MM.1S (cell line): Measurements from ENCODE around the gene GUCA2B.

Experiments
- DNase-seq: peaks from one replicate; pipeline ENCODE4 v3.0.0-alpha.2; 2015
- H2AFZ ChIP-seq: fragments of 300-600 bp; sonication (generic); 2 replicates; pipeline ENCODE4 v1.6.0; 2016; ENCODE audit warnings: antibody characterized with exemption, low read length
- H3F3A ChIP-seq: fragments of 300-600 bp; sonication (generic); 2 replicates; pipeline ENCODE4 v1.6.1; 2016; ENCODE audit warnings: mild to moderate bottlenecking, antibody characterized with exemption, low read length, moderate library complexity, mixed read lengths; ENCODE audit not compliant: insufficient read depth
- H3K27ac ChIP-seq: fragments of 300-600 bp; sonication (generic); 2 replicates; pipeline ENCODE4 v1.5.1; 2016; ENCODE audit warnings: mild to moderate bottlenecking, low read length
- H3K27me3 ChIP-seq: fragments of 300-600 bp; sonication (generic); replicated peaks from 2 replicates; pipeline ENCODE4 v1.6.0; 2016; ENCODE audit warnings: low read length; ENCODE audit not compliant: insufficient read depth
- H3K36me3 ChIP-seq: fragments of 300-600 bp; sonication (generic); replicated peaks from 2 replicates; pipeline ENCODE4 v1.6.1; 2016; ENCODE audit warnings: mild to moderate bottlenecking, low read length, mixed read lengths; ENCODE audit not compliant: insufficient read depth
- H3K4me1 ChIP-seq: fragments of 300-600 bp; sonication (generic); 2 replicates; pipeline ENCODE4 v1.6.1; 2016; ENCODE audit warnings: low read length, mixed read lengths
- H3K4me2 ChIP-seq: fragments of 300-600 bp; sonication (generic); 2 replicates; pipeline ENCODE4 v1.6.0; 2016; ENCODE audit warnings: low read depth, low read length
- H3K4me3 ChIP-seq: fragments of 300-600 bp; sonication (generic); 2 replicates; pipeline ENCODE4 v1.5.1; 2016; ENCODE audit warnings: low read length, mixed read lengths
- H3K79me2 ChIP-seq: fragments of 300-600 bp; sonication (generic); 2 replicates; pipeline ENCODE4 v1.6.1; 2016; ENCODE audit warnings: mixed run types, low read length, mixed read lengths
- H3K9ac ChIP-seq: fragments of 300-600 bp; sonication (generic); 2 replicates; pipeline ENCODE4 v1.6.1; 2016; ENCODE audit warnings: low read length, mixed read lengths
- H3K9me2 ChIP-seq: fragments of 300-600 bp; sonication (generic); replicated peaks from 2 replicates; pipeline ENCODE4 v1.6.1; 2016; ENCODE audit warnings: mild to moderate bottlenecking, low read length, mixed read lengths; ENCODE audit not compliant: insufficient read depth
- H3K9me3 ChIP-seq: fragments of 300-600 bp; sonication (generic); replicated peaks from 2 replicates; pipeline ENCODE4 v1.6.1; 2016; ENCODE audit warnings: mild to moderate bottlenecking, low read length, mixed read lengths; ENCODE audit not compliant: insufficient read depth
- H4K20me1 ChIP-seq: fragments of 300-600 bp; sonication (generic); 2 replicates; pipeline ENCODE4 v1.6.1; 2016; ENCODE audit warnings: mild to moderate bottlenecking, low read length, moderate library complexity, mixed read lengths; ENCODE audit not compliant: insufficient read depth
- CTCF ChIP-seq: fragments of 300-600 bp; sonication (generic); IDR thresholded peaks from 2 replicates; pipeline ENCODE4 v1.5.1; 2016; ENCODE audit warnings: antibody characterized with exemption, low read length, mixed read lengths
- EZH2 ChIP-seq: fragments of 300-600 bp; sonication (generic); optimal IDR thresholded peaks from 2 replicates; pipeline ENCODE3; 2017; ENCODE audit warnings: low read depth, mild to moderate bottlenecking, antibody characterized with exemption, low read length, mixed read lengths
- EZH2phosphoT487 ChIP-seq: fragments of 300-600 bp; sonication (generic); IDR thresholded peaks from 2 replicates; pipeline ENCODE4 v1.6.1; 2018; ENCODE audit warnings: antibody characterized with exemption, low read length

GUCA2B gene

GRCh38 chr1:42167611-42168390 lies 14.6 kb downstream of the GUCA2B start:
- Histone ChIP-seq H3K4me1 (no peaks in the 10 kb centered on the region), H3K27ac (no peak overlapping the region), H3K4me2 (no peak overlapping the region), H4K20me1 (no peaks in the 10 kb centered on the region), H3F3A (no peaks in the 10 kb centered on the region), H3K36me3 (no peaks in the 10 kb centered on the region), H3K27me3 (no peaks in the 10 kb centered on the region), H3K9me2 (no peaks in the 10 kb centered on the region), H3K9ac (no peak overlapping the region), H3K4me3 (no peak overlapping the region), H3K9me3 (no peaks in the 10 kb centered on the region), H3K79me2 (no peaks in the 10 kb centered on the region), H2AFZ (no peak overlapping the region)
- DNase-seq = no peak
- no peak for TF ChIP-seq EZH2phosphoT487
- TF ChIP-seq EZH2 = no peak
- TF ChIP-seq CTCF = no peak

GRCh38 chr1:42168391-42168670 lies 15.1 kb downstream of the GUCA2B start:
- H4K20me1 ChIP-seq = no peaks in the 10 kb centered on the region
- no peak for TF ChIP-seq EZH2
- no peak for TF ChIP-seq EZH2phosphoT487
- no peak for TF ChIP-seq CTCF
- H3K36me3 ChIP-seq = no peaks in the 10 kb centered on the region
- no peaks in the 10 kb centered on the region for H3K4me1 ChIP-seq
- no peaks in the 10 kb centered on the region for H3K79me2 ChIP-seq
- no peak overlapping the region for H3K4me3 ChIP-seq
- no peak overlapping the region for H3K4me2 ChIP-seq
- H2AFZ ChIP-seq = no peak overlapping the region
- H3F3A ChIP-seq = no peaks in the 10 kb centered on the region
- H3K27me3 ChIP-seq = no peaks in the 10 kb centered on the region
- no peak for DNase-seq
- no peaks in the 10 kb centered on the region for H3K9me3 ChIP-seq
- H3K27ac ChIP-seq = no peak overlapping the region
- H3K9me2 ChIP-seq = no peaks in the 10 kb centered on the region
- H3K9ac ChIP-seq = no peak overlapping the region

GRCh38 chr1:42168763-42169162 lies 15.6 kb downstream of the GUCA2B start:
- no peak overlapping the region for H3K9ac ChIP-seq
- no peak overlapping the region for H3K4me2 ChIP-seq
- DNase-seq = no peak
- H2AFZ ChIP-seq = no peak overlapping the region
- no peaks in the 10 kb centered on the region for H4K20me1 ChIP-seq
- no peaks in the 10 kb centered on the region for H3K9me3 ChIP-seq
- H3K27ac ChIP-seq = no peak overlapping the region
- TF ChIP-seq EZH2phosphoT487 (no peak), EZH2 (no peak), CTCF (no peak)
- H3K4me3 ChIP-seq = no peak overlapping the region
- no peaks in the 10 kb centered on the region for H3K27me3 ChIP-seq
- no peaks in the 10 kb centered on the region for H3K36me3 ChIP-seq
- H3K79me2 ChIP-seq = no peaks in the 10 kb centered on the region
- H3K9me2 ChIP-seq = no peaks in the 10 kb centered on the region
- H3F3A ChIP-seq = no peaks in the 10 kb centered on the region
- no peaks in the 10 kb centered on the region for H3K4me1 ChIP-seq
